ENCODE measurements around the gene AGXT.

AGXT gene

DNA sequence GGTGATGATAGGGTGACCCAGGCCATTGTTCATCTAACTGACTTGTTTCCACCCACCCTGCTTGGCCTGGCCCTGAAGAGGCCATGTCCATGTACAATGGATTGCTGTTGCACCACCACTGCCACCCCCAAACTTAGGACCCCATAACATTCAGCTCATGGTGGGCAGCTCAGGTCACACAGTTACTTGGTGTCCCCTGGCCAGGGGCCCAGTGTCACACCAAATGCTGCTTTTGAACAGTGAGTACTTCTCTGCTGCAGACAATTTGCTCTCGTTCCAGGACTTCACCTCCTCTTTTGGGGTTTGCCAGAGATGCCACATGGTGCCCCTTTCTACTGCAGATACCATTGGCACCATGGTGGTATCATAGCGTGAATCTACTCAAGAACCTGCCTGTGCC lies 15.6 kb downstream of the AGXT start:
- FAIRE-seq (no peak), DNase-seq (ENCODE audit: insufficient read length, low spot score) (no peak)

DNA sequence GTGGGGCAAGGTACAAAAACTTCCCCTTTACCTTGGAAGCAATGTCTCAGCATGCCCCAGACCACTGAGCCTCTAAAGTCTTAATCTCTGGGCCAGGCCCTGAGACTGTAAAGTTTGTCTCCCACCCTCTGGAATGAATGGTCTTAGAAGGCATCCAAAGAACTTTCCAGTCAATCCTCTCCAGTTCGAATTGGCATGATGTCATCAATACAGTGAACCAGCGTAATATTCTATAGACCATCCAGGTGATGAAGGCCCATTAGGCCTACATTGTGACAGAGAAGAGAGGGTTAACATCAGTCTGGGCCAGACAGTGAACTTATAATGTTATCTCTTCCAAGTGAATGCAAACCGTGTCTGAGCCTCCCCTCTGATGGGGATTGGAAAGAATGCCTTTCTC lies 16.1 kb downstream of the AGXT start:
- no peak for FAIRE-seq

DNA sequence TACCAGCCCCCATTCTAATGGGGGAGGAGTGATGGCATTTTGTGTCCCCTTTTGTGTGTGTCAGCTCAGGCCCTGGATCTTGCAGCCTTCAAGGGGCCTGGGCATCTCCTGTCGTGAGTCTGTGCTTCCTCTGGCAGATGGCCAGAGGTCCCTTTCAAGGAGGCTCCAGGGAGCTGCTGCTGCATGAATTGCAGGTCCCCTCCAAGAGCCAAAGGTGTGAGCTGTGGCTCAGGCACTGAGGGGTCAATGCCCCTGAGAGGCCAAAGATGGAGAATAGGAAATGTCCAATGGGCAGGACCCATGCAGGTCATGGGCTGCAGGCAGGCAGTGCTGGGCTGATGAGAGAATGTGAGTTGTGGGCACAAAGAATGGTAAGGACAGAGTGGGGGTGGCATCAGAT lies 16.9 kb downstream of the AGXT start:
- FAIRE-seq (no peak), DNase-seq (ENCODE audit: insufficient read length, low spot score) (no peak)

More for the DNA sequence above, 16.1 kb downstream of the AGXT start:
- no peak for DNase-seq (ENCODE audit: insufficient read length, low spot score)

DNA sequence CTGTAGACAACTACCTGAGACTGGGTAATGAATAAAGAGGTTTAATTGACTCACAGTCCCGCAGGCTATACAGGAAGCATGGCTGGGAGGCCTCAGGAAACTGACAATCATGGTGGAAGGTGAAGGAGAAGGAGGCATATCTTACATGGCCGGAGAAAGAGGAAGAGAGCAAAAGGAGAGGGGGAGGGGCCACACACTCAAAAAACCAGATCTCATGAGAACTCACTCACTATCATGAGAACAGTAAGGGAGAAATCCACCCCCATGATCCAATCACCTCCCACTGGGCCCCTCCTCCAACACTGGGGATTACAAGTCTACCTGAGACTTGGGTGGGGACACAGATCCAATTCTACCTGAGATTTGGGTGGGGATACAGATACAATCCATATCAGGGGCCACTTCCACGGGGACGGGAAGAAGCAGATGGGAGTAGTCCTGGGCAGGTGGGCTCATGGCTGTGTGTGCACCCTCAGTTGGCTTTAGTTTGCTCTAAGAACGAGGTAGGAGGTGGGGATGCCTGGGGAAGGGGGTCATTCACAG lies 17.5 kb downstream of the AGXT start:
- DNase-seq (ENCODE audit: insufficient read length, low spot score) (no peak), FAIRE-seq (no peak)

DNA sequence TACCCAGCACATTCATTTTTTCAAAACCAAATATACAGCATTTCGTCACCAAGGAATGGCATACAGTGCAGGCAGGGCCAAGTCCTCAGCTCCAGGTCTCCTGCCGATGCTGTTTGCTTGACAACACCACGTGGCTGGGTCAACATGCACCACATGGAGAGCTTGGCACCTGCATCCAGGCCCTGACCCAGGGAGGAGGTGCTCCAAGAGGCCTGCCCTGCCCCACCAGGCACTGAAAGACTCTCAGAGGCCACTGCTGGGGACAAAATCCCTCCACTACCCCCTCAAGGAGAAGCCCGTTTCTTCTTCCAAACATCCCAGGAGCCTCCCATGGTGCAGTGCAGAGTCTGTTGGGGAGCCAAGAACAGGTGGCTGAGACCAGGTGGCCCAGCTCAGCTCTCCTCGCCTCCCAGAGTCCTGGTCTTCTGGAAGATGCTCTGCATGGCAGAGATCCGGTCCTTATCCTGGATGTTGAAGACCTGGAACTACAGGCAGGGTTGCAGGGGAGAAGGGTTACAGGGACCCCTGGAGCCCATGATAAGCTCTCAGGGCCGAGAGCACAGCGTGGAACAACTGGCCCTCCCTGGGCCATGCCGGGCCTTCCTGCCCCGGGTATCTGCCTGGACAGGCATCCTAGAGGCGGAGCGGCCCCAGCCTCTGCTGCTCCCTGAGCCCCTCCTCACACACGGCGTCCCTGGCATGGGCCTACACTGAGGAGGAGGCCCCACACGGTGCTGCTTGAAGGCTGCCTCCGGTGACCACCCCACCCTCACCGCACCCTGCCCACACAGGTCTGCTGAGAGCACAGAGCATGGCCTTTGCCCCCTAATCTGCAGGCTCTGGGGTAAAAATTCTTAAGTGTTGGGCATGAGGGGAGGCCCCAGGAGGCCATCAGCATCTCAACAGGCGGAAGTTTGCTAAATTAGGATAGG lies 18.3 kb downstream of the AGXT start:
- no peak for FAIRE-seq
- DNase-seq (ENCODE audit: insufficient read length, low spot score), result no peak

DNA sequence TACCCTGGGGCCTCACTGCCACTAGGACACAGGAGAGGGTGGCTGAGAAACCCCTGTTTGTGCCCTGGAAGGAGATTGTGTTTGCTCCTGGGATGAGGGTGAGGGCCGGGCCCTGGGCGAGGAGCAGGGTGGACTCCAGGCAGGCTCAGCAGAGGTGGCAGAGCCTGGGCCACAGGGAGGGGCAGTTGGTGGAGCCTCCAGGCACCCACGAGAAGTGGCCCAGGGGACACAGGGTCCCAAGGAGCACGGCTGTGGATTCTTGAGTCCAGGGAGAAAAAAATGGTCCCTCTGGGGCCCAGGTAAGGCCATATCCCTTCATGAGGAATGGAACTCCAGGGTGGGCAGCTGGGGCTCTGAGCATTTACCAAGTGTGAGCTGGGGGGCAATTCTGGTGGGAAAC lies 19.0 kb downstream of the AGXT start:
- FAIRE-seq, result no peak
- DNase-seq (ENCODE audit: insufficient read length, low spot score), result no peak

DNA sequence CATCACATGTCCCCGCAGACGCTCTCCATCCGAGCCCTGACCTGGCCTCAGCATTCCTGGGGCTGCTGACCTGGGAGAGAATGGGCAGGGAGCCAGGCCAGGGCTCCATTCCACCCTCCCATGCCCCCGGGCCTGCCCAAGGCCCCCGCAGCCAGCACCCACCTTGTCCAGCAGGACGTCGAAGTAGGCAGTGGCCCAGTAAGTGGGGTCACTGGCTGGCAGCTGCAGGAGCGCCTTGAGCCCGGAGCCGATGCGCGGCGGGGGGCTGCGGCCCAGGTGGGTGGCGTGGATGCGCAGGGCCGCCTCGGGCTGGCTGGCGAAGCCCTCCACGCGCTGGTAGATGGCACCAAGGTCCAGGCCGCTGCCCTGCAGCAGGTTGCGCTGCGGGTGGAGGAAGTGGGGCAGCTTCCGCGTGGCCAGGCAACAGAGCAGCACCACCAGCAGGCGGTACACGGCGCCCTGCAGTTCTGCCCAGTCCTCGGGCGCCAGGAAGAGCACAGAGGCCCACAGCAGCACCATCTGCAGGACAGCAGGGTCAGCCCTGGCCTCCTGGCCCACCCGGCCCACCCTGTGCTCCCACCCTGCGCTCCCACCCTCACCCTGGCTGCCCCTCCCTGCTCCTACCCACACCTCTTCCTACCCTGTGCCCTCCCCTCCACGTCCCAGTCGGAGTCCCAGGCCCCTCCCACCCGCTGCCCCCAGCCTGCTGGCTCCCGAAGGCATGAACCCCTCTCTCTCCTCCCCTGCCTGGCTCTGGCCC lies 19.7 kb downstream of the AGXT start:
- no peak for FAIRE-seq
- DNase-seq (ENCODE audit: insufficient read length, low spot score), result no peak

DNA sequence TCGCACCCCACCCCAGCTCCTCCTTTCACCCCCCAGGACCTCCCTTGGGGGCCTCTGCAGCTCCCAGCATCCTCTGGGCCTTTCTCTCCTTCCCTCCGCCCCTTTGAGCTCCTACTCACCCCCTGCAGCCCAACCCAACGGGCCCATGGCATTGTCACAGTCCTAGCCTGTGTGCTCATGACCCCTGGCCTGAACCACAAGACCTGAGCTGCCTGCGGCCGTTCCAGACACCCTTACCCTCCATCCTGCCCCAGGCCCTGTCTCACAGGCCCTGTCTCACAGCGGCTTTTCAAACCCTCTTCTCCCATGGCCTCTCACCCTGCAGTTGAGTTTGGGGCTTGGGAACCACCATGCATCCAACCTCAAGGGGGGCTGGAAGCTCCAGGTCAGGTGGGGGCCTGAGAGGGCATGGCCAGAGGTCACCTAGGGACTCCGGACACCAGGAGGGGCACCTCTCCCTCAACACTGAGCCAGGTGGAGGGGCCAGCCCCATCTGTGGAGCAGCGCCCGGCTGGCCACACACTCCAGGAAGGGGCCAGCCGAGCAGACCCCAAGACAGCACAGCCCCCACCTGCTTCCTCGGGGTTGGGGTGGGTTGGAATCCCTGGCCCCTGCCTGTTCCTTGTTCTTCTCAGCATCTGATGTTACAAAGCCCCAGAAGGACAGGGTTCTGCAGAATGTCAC lies 20.4 kb downstream of the AGXT start:
- FAIRE-seq (no peak), DNase-seq (ENCODE audit: insufficient read length, low spot score) (no peak)

DNA sequence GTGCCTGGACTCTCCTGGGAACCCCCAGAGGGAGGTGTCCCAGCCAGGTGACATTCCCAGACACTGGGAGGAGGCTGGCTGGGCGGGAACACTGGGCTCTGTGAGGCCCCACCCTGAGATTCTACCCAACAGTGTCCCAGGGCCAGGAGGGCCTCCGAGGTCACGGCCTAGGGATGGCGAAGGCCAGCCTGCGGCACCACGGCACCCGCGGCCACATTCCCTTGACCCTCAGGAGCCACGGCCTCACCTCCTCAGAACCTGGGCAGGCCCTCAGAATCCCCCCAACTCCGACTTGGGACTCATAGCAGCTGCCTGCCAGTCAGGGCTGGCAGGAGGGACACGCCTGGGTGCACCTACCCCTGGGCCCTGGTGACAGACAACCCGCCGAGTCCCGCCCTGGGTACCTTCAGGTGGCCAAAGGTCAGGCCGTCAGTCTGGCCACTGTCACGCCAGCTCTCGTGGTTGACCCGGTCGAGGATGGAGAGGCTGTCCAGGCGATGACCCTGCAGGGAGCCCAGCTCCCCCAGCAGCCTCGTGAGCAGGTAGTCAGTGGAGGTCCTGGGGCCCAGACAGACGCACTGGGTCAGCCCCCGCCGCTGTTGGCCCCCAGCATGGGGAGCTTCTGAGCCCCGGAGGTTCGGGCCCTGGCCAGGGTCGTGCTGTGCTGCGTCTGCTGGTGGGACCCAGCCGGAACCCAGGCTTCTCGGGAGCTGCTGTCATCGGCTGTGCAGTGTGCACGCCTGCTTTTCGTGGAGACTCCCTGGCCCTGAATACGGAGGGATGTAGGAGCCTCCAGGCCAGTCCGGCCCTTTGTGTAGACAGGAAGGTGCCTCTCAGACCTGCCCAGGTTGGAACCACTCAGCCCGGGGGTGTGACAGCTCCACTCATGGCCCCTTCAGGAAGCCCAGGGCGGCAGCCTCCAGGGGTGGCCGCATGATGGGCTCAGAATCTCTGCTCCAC lies 21.3 kb downstream of the AGXT start:
- FAIRE-seq (no peak), DNase-seq (ENCODE audit: insufficient read length, low spot score) (no peak)

DNA sequence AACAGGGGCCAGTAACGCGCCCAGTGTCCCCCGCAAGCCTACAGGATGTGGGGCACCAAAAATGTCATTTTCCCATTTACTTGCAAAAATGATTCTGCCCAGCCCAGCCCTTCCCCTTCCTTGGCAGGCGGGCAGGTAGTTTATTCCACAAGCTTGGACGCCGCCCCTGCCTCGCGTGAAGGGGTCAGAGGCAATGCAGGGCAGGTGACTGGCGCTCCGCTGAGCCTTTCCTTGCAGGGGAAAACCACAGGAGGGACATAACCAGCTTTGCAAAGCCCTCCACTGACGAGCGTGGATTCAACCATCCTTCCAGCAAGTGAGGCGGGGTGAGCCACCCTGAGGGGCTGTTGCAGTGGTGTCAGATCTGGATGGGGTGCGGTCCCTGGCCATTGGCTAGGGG lies 22.1 kb downstream of the AGXT start:
- FAIRE-seq, result no peak
- DNase-seq (ENCODE audit: insufficient read length, low spot score), result no peak

DNA sequence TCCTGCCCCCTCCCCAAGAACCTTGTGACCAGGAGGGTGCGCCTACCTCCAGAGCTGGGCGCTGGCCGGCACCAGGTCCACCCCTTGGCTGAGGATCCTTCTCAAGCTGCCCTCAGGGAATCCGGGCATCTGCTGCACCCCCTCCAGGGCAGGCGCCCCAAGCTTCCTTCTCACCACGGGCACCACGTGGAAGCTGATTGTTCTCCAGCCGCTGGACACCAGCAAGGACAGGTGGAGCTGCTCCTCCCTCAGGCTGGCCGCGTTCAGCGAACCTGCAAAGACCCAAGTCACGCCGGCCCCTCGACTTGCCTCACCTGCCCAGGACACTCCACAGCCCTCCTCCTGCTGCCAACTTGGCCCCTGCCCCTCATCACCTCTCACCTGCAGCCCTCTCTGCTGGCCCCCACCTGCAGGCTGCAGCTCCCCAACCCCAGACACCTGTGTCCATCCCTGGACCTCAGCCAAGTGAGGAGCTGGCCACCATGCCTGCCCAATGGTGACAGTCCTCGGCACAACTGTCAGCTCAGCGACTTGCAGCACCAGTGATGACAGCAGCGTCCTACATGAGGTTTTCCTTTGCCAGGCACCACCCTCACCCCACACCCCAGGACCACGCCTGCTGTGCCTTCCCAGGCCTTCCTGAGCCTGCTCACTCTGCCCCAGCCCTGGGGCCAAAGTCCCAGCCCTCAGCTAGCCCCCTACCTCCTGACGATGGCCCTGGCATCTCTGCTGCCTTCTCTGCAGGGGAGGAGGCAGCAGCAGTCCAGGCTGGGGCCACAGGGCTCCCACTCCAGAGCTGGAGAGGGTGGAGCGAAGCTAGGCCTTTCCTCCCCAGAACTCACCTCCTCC lies 23.1 kb downstream of the AGXT start:
- FAIRE-seq, result no peak

DNA sequence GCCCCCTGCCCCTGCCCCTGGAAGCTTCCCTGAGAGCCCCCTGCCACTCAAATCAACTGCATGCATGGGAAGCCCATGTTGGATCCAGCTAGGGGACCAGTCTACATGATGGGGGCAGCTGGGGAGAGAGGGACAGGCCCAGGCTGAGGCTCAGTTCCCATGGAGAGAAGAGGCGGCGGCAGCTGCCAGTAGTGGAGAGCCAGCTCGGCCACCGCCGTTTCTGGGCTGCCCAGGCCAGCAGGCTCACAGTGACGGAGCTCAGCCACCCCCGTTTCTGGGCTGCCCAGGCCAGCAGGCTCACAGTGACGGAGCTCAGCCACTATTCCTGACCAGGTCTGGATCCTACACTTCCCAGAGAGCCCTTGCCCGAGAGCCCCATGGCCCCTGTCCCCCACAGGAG lies 23.7 kb downstream of the AGXT start:
- no peak for FAIRE-seq

More for the DNA sequence above, 23.1 kb downstream of the AGXT start:
- DNase-seq (ENCODE audit: insufficient read length, low spot score), result no peak

DNA sequence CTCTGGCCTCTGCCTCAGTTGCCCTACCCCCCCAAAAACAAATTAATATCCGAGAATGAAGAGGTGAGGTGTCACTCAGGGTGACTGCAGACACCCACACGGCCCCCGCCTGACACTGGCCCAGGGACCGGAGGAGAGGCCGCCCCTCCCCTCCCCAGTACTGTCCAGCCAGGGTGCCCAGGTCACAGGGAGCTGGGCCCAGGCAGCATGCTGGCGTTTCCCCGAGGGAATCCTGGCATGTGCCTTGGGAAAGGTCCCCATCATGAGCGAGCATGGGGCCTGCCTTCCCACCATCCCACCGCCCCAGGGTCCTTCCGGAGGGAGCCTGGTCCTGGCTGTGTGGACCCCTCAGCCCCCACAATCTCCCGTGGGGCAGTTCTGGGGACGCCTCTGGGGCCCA lies 24.3 kb downstream of the AGXT start:
- FAIRE-seq, result no peak
- no peak for DNase-seq (ENCODE audit: insufficient read length, low spot score)

More for the DNA sequence above, 23.7 kb downstream of the AGXT start:
- DNase-seq (ENCODE audit: insufficient read length, low spot score), result no peak

DNA sequence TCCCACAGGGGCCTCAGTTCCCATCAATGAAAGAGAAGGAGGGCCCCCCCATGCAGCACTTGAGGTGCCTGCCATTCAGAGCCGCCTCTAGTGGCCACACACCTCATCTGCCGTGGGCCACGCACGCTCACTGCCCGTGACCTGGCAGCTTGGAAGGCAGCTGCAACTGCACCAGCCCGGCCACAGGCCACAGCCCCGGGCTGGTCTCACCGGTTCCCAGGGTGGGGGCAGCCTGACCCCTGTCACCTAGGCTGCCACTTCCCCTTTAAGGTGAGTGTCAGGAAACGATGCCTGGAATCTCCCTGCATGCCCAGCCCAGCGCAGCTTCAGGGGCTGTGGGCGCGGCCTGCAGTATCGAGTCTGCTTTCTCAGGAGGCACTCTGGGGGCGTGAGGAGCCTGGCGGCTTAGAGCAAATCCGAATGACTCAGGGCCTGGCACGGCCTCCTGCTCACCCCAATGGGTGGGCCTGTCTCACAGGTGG lies 24.8 kb downstream of the AGXT start:
- DNase-seq (ENCODE audit: insufficient read length, low spot score) (peak; percentile 36), FAIRE-seq (no peak)

DNA sequence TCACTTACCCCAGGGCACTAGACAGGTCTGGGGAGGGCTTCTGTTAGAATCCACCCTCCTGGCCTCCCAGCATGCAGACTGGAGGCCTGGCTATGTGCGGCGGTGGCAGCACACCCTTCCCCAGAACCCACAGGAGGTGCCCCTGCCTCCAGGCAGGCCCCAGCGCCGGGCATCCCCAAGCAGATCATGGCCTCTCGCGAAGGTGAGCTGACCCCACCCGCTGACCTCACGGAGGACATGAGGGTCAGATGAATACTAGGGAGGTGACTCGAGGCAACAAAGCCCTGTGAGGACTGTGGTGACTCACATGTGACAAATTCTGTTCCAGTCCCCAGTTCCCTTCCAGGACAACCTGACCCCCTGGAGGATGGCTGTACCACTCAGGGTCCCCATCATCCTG lies 25.4 kb downstream of the AGXT start:
- DNase-seq (ENCODE audit: insufficient read length, low spot score) (no peak), FAIRE-seq (no peak)

DNA sequence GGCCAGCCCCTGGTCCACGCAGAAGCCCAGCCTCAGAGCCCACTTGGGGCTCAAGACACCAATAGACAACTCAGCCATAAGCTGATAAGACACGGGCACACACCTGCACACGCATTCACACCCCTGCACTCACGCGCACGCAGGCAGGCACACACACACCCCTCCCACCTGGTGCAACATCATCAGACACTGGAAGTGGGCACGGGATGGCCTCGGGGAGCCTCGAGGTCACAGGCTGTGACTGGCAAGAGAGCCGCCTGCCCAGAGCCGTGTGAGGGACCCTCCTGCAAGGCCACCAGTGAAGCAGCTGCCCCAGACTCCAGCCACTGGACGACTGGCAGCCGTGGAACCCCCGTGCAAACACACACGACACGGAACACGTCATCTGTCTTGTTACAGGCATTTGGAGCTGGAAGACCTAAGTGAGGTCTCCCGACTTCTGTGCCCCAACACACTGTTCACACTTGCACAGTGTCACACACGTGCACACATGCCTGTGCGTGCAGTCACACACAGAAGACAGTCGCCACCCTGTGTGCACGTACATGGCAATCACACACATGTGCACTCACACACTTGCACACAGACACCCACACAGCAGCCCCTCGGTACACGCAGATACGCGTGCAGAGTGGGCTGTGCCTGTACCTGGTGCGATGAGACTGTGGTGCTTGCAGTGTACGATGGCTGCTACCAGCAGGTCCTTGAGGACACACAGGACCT lies 26.4 kb downstream of the AGXT start:
- DNase-seq (ENCODE audit: insufficient read length, low spot score) (no peak), FAIRE-seq (no peak)

DNA sequence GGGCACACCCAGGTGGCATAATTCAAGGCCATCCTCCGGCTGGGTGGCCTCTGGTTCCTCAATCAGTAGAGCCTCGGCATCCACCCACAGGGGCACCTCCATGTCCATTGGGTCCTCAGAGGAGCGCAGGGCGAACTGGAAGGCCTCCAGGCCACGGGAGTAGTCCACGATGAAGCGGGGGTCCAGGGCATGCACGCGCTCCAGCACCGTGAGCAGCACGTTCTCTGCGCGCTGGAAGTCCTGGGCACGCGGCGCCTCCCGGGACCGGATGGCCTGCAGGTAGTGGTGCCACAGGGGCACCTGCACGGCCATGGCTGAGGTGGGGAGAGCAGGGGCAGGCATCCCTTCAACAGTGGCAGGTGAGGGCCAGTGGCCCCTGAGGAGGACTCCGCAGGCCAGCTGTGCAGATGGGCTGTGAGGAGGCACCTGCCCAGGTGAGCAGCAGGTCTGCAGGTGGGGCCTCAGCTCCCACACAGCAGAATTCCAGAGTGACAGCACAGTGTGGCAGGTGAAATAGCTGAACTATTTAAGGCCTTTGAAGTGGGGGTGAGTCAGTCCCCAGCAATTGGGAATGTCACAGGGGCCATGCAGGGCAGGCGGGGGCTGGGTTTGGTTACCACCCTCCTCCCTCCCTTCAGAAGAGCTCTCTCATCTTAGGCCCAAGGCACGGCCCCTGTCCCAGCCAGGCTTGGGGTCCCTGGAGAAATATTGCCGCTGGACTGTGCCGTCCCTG lies 27.2 kb downstream of the AGXT start, which contains the start of gene MAB21L4:
Gene MAB21L4 (minus strand): TSS at position 501 of the 733 bp plus-strand sequence. CDS start 159 bp downstream, at position 342.
- no peak for FAIRE-seq
- DNase-seq (ENCODE audit: insufficient read length, low spot score), result no peak

Data from HTR-8/SVneo (cell line).